B cell (primary cell): ENCODE measurements around the gene RASGRP2.

ENCODE experiments used
- CTCF ChIP-seq: fragments of 200-600 bp; IDR thresholded peaks from one replicate; pipeline ENCODE4 v1.8.0; 2022; ENCODE audit warnings: antibody characterized with exemption, mild to moderate bottlenecking
- EZH2 ChIP-seq: IDR thresholded peaks from 2 replicates; pipeline ENCODE4 v1.6.1; 2012; ENCODE audit warnings: borderline replicate concordance, low read depth, mild to moderate bottlenecking, moderate library complexity, low read length; ENCODE audit not compliant: insufficient read depth, poor library complexity, severe bottlenecking

DNA sequence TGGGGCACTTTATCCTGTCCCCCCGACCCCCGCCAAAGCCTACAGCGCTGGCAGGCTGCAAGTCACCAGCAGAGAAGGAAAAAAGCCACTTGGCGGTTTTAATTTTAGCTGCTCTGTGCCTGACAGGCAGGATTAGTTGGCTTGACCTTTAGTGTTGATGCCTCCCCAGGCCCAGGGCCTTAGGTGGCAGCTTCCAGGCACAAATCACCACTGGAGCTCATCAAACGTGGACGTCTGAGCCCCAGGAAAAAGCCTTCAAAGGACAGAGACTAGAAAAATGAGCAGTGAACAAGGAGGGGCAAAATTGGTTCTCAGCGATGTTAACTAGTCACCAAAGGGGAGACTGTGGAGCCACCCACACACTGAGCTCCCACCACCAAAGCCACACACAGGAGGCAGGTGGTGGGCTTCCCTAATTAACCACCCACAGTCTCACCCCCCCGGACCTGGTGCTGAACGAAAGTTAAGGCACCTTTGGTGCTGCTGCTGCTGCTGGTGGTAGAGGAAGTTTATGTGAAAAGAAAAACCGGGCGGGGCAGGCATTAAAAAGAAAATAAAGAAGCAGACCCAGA lies 20.2 kb upstream of the RASGRP2 start:
- TF ChIP-seq CTCF = no peak
- no peak for TF ChIP-seq EZH2
